ENCODE data around the gene CYTH4.

DNA sequence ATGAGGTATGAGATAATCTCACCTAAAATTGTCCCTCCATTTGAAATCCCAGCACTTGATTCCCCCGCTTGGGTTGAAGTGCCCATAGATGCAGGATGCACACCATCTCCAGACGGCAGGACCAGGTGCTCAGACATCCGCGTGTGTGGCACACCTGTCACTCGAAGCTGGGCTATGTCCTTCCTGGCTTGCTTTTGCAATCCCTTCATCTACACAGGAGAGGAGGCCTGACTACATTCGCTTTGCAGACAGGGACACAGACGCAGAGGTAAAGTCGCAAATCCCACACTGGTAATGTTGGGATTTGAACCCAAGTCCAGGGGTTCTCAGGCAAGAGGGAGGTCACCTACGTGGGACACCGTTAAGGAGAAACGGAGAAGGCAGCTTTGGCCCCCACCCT lies 7.2 kb upstream of the CYTH4 start:
- no peak for TF ChIP-seq RAD21 (IDR thresholded peaks at IDR 0.05 in 1 of 2, conservative IDR thresholded peaks at IDR 0.05 in 1 of 2; ENCODE audit: low read depth in 2 of 2, low read length in 2 of 2)
- TF ChIP-seq EGR1 (IDR thresholded peaks at IDR 0.05; ENCODE audit: borderline replicate concordance, low read depth, low read length): no peak
- no peak for TF ChIP-seq TAF1 (IDR thresholded peaks at IDR 0.05; ENCODE audit: low read depth, low read length)
- TF ChIP-seq, protein P1, sequence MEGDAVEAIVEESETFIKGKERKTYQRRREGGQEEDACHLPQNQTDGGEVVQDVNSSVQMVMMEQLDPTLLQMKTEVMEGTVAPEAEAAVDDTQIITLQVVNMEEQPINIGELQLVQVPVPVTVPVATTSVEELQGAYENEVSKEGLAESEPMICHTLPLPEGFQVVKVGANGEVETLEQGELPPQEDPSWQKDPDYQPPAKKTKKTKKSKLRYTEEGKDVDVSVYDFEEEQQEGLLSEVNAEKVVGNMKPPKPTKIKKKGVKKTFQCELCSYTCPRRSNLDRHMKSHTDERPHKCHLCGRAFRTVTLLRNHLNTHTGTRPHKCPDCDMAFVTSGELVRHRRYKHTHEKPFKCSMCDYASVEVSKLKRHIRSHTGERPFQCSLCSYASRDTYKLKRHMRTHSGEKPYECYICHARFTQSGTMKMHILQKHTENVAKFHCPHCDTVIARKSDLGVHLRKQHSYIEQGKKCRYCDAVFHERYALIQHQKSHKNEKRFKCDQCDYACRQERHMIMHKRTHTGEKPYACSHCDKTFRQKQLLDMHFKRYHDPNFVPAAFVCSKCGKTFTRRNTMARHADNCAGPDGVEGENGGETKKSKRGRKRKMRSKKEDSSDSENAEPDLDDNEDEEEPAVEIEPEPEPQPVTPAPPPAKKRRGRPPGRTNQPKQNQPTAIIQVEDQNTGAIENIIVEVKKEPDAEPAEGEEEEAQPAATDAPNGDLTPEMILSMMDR (IDR thresholded peaks at IDR 0.05; ENCODE audit: control extremely low read depth in 1 of 3, insufficient read depth in 1 of 3, low read depth in 1 of 3, low read length in 3 of 3): no peak
- no peak for TF ChIP-seq SIRT6 (IDR thresholded peaks at IDR 0.05; ENCODE audit: low read length)
- no peak for TF ChIP-seq GABPA (IDR thresholded peaks at IDR 0.05; ENCODE audit: borderline replicate concordance, insufficient read depth, low read length)
- TF ChIP-seq RNF2 (IDR thresholded peaks at IDR 0.05; ENCODE audit: borderline replicate concordance, low read depth, low read length, missing control alignments, poor library complexity, severe bottlenecking): no peak

Data from H1 (cell line).